GM18951 (cell line): ENCODE data around the gene ASTN2.

ENCODE experiments used
- POLR2A ChIP-seq: IDR thresholded peaks from 4 replicates; pipeline ENCODE4 v1.6.1; 2011; ENCODE audit warnings: mild to moderate bottlenecking; ENCODE audit not compliant: insufficient read length, insufficient read depth; ENCODE audit errors: extremely low read depth
- in situ Hi-C: fragments of 300-500 bp; cut with MboI; formaldehyde crosslinking; loops from one replicate; pipeline ENCODE4 v1.12.0; 2022; ENCODE audit warnings: low sequenced_read_pairs, mixed read lengths, inconsistent platforms; ENCODE audit not compliant: unreplicated experiment

ASTN2 gene

GRCh38 chr9:116687074-116687753, 727.6 kb downstream of the ASTN2 start, which contains the start of gene TRIM32:
Gene TRIM32 (plus strand): TSS chr9:116687305. CDS start chr9:116697743, 10,438 bp downstream.
- in situ Hi-C loops = no loop called here
- peak; percentile 84 for TF ChIP-seq POLR2A

GRCh38 chr9:116686693-116687073, 728.2 kb downstream of the ASTN2 start:
- in situ Hi-C loops = no loop called here

DNA sequence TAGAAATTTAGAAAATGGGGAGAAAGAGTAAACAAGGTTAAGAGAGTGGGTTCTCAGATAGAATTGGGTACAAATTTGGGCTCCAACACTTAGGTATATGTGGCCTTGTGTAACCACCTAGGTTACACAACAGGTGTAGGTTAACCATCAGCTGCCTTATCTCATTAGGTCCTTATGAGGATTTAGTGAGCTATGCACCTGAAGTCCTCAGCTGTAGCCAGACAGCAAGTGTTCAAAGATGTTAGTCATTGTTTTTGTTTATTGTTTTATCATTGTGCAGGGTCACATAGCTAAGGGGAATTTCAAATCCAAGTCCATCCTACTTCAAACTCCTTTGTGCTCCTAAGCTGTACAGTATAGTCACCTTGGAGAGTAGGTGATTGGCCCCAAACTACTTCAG, 728.7 kb downstream of the ASTN2 start:
- in situ Hi-C loops = no loop called here
- TF ChIP-seq POLR2A = no peak

More at GRCh38 chr9:116686693-116687073, 728.2 kb downstream of the ASTN2 start:
- TF ChIP-seq POLR2A = no peak

- in situ Hi-C loops = no loop called here
- TF ChIP-seq POLR2A = no peak
Measured at GRCh38 chr9:116685166-116685565, 729.7 kb downstream of the ASTN2 start.

DNA sequence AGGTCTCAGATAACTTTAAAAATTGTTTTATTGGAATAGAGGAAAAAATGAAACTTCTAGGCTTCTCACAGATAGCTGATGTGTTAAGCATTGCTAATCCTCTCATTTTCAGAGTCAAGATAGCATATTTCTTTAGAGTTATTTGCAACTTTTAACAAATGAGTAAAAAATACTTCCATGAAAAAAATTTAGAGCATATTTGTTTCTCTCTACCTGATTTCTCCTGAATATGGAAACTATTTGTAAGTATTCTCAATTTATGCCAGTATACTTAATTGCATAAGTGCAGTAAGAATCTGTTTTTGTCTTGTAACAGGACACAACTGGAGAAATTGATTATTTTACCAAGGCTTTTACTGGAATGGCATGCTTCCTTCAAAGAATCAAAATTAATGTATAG, 731.3 kb downstream of the ASTN2 start:
- in situ Hi-C loops = no loop called here
- no peak for TF ChIP-seq POLR2A

DNA sequence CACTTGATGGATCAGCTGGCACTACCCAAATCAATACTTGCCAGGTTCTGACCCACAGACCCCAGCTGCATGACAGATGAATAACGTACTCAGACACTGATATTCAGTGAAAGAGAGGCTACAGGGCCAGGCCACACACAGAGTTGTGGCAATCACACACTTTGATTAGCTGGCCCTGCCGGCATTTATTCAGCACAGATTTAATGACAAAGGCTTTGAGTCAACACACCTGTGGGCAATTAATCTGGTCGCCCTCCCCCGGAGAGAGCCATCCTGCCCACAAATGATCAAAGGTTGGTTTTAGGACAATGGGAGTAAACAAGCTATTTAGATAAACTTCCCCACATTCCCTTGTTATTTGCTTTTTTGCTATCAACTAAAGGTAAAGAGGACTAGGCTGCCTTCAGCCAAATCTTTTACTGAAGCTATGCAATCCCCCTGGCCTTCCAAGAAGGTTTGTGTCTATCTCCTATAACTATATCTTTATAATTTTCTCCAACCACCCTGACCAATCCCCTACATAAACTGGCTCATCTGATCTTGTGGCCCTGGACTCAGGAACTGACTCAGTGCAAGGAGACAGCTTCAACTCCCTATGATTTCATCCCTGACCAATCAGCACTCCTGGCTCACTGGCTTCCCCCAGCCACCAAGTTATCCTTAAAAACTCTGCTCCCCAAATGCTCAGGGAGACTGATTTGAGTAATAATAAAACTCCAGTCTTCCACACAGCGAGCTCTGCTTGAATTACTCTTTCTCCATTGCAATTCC, 740.5 kb downstream of the ASTN2 start:
- no peak for TF ChIP-seq POLR2A
- in situ Hi-C loops = loop anchor here (25.0 kb wide), 1 partner anchor 1087 kb away; no protein-coding TSS in a partner anchor

- in situ Hi-C loops = loop anchor here (25.0 kb wide), 1 partner anchor 1086 kb away; no protein-coding TSS in a partner anchor
Measured at GRCh38 chr9:116673375-116673774, 741.5 kb downstream of the ASTN2 start.

DNA sequence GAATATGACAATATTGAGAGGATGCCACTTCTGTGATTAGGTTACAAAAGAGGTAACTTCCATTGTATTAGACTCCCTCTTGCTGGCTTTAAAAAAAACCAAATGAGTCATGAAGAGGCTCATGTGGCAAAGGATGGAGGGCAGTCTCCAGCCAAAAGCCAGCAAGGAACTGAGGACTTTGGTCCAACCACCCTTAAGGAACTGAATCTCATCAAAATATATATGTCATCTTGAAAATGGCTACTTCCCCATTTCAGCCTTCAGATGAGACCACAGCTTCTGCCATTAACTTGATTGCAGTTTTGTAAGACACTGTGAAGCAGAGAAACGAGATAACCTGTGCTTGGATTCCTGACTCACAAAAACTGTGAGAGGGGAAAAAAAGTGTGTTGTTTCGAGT, 743.3 kb downstream of the ASTN2 start:
- in situ Hi-C loops = loop anchor here (25.0 kb wide), 1 partner anchor 1084 kb away; no protein-coding TSS in a partner anchor
- TF ChIP-seq POLR2A = no peak

More at GRCh38 chr9:116673375-116673774, 741.5 kb downstream of the ASTN2 start:
- TF ChIP-seq POLR2A = no peak

GRCh38 chr9:116668970-116669695, 745.7 kb downstream of the ASTN2 start:
- TF ChIP-seq POLR2A = no peak
- in situ Hi-C loops = loop anchor here (25.0 kb wide), 1 partner anchor 1082 kb away; no protein-coding TSS in a partner anchor

DNA sequence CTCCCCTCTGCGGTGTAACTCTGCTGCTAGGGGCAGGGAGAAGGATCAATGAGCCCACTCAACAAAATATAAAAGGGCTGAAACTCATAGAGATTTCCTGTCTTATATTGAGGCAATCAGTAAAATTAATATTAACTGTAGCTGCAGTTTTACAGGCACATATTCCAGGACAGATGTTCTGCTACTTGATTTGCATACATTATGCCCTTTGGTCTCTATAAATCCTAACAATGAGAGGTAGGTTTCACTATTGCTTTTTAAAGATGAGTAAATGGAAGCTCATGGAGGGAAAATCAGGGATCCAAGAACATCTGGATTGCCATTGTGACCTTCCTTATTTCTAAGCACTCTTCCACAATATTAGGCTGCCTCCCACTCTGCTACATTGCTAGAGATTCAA, 751.3 kb downstream of the ASTN2 start:
- in situ Hi-C loops = loop anchor here (25.0 kb wide), 1 partner anchor 1076 kb away; no protein-coding TSS in a partner anchor
- no peak for TF ChIP-seq POLR2A

DNA sequence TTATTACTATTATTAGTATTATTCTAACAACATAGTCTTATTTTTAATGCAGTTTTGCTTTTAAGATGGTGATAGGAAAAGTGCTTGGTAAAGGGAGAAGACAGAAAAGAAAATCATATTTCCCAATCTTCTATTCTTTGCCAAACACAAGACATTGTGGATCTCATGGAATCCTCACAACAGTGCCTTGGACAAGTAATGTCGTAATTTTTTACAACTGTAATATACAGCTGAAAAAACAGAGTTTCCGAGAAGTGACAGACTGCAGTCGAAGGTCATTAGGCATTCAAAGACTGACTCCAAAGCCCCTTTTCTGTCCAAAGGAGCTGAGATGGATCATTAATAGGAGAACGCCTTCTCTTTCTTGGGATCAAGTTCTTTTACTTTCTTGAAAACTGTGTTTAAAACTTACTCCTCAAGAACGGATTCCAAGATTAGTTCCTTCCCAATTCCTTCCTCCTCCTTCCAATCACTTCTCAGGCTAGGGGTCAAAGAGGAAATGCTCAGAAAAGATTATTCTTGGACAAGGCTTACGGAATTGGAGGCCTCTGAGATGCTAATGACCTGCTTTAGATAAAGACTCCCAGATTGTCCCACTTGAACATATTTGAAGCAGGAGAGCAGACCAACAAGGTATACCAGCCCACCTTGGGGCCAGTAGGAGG, 752.1 kb downstream of the ASTN2 start:
- no peak for TF ChIP-seq POLR2A
- in situ Hi-C loops = loop anchor here (25.0 kb wide), 1 partner anchor 1075 kb away; no protein-coding TSS in a partner anchor
